ENCODE data around the gene ATG101. TPM values are rescaled to one million over a fixed set of nuclear protein-coding genes. Genes with fewer than 3 reads are reported as not detected.

The ATG101 gene
- total and polyA plus RNA-seq, 2 of the 8 experiments (the other 6 are each of a cell fraction or from before 2014, with no cell fraction given): 49.8 to 55.9 TPM

DNA sequence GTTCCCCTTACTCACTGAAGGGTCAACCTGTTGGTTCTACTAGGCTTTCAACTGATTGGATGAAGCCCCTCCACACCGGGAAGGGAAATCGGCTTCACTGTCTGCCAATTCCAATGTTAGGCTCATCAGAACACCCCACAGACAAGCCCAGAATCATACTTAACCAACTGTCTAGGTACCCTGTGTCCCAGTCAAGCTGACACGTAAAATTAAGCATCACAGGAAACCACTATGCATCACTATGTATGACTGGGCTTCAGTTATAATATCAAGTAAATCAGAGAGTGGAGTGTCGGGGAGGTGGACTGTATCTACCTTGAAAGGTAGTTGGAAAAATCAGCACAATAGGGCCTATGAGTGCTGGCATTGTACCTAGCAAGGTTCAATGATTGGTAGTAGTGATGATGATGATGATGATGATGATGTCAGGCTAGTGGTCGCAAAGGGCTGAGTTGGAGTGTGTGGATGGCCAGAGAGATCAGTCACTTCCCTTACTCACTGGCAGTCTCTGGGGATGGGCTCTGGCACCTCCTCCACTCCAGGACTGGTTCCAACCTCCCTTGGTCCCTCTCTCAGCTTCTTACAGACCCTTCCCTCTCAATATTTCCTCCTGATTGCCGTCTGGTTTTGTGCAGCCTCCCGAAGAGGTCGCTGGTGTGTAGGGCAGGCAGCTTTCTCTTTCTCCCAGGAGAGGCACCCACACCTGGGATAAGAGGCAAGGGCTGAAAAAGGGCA is 3.3 kb upstream of the ATG101 start:
- H4K20me1 ChIP-seq (replicated peaks in 1 of 2; ENCODE audit: control insufficient read depth in 1 of 2, insufficient read depth in 2 of 2, low read length in 2 of 2): peaks cover 0 to 7% of the 10 kb centered on the region in 2 experiments
- H3K9ac ChIP-seq (replicated peaks in 1 of 4; ENCODE audit: extremely low read depth in 1 of 4, low read depth in 3 of 4, low read length in 3 of 4): 0 out of 7 replicates have a peak overlapping the region, but pooled peaks of 1 of the 4 experiments have one; percentile 7
- no peak overlapping the region for H3K18ac ChIP-seq (ENCODE audit: extremely low read depth, low read length)
- ChIA-PET POLR2A (ENCODE audit: partially characterized antibody) (interaction anchor here (0.7 to 1.9 kb wide), 4 partner anchors 14 to 26 kb away, joined by 3 to 5 read pairs (median 4); no protein-coding TSS in a partner anchor), CTCF (ENCODE audit: partially characterized antibody) (interaction anchor here (0.6 to 34.1 kb wide), 13 partner anchors 10 to 191 kb away, joined by 3 to 1022 read pairs (median 5); partner anchors contain the start of genes NR4A1 and SMIM41)
- H3K9me3 ChIP-seq (ENCODE audit: insufficient read depth in 2 of 2, low read depth in 1 of 2, low read length in 1 of 2): no peaks in the 10 kb centered on the region; a peak in 1 of 4 replicates
- 0 out of 2 replicates have a peak overlapping the region, but pooled peaks have one; percentile 92 for H2BK15ac ChIP-seq (ENCODE audit: low read length)
- no peak overlapping the region for H2AK5ac ChIP-seq (ENCODE audit: low read depth, low read length)
- no peak overlapping the region for H4K8ac ChIP-seq (ENCODE audit: extremely low read depth, insufficient read depth, low read length)
- 0 out of 2 replicates have a peak overlapping the region, but pooled peaks have one; percentile 23 for H2BK12ac ChIP-seq (ENCODE audit: low read depth, low read length)
- peaks cover 11 to 16% of the 10 kb centered on the region in 2 experiments for H3K79me2 ChIP-seq (ENCODE audit: control insufficient read depth in 1 of 2, insufficient read depth in 2 of 2, low read length in 2 of 2)
- no peak overlapping the region for H4K91ac ChIP-seq (replicated peaks; ENCODE audit: insufficient read length, low read length)
- no peak for DNase-seq (ENCODE audit: low read depth in 1 of 2, low spot score in 2 of 2)
- no peak overlapping the region for H3K23ac ChIP-seq (ENCODE audit: insufficient read length)
- peaks cover 0 to 2% (median 0%) of the 10 kb centered on the region in 4 experiments; a peak in 2 of 7 replicates for H3K27me3 ChIP-seq (replicated peaks in 1 of 4; ENCODE audit: control insufficient read depth in 3 of 4, extremely low read depth in 1 of 4, insufficient read depth in 3 of 4, low read length in 3 of 4)
- WGBS, 2 experiments (ENCODE audit: extremely low coverage in 1 of 2, insufficient coverage in 1 of 2, insufficient read length in 1 of 2, insufficient replicate concordance in 2 of 2, low coverage in 1 of 2, low lambda C conversion rate in 2 of 2, missing lambda C conversion rate in 1 of 2): 77% methylated on average over 8 of the region's 8 CpGs; no CpG with 5 or more reads in 1 of the 2 experiments
- H3K56ac ChIP-seq (replicated peaks; ENCODE audit: insufficient read length, low read depth, low read length): no peak overlapping the region
- no peaks in the 10 kb centered on the region for H3K36me3 ChIP-seq (ENCODE audit: control insufficient read depth in 2 of 4, insufficient read depth in 4 of 4, low read length in 3 of 4)
- H3K4ac ChIP-seq (replicated peaks; ENCODE audit: insufficient read length, low read depth, low read length): no peak overlapping the region
- H2BK20ac ChIP-seq (ENCODE audit: low read length): no peak overlapping the region
- no peak for FAIRE-seq
- no peak overlapping the region for H3K4me3 ChIP-seq (ENCODE audit: extremely low read depth in 1 of 4, insufficient read depth in 2 of 4, low read depth in 3 of 4, low read length in 4 of 4)
- no peak overlapping the region for H3K4me2 ChIP-seq (ENCODE audit: insufficient read depth in 1 of 2, low read depth in 2 of 2, low read length in 2 of 2)
- H2BK5ac ChIP-seq (ENCODE audit: low read depth, low read length): no peak overlapping the region; the same call in 1 of the 2 replicates
- peaks cover 4% of the 10 kb centered on the region for H3K79me1 ChIP-seq (ENCODE audit: low read depth, low read length)
- TF ChIP-seq, protein P1, sequence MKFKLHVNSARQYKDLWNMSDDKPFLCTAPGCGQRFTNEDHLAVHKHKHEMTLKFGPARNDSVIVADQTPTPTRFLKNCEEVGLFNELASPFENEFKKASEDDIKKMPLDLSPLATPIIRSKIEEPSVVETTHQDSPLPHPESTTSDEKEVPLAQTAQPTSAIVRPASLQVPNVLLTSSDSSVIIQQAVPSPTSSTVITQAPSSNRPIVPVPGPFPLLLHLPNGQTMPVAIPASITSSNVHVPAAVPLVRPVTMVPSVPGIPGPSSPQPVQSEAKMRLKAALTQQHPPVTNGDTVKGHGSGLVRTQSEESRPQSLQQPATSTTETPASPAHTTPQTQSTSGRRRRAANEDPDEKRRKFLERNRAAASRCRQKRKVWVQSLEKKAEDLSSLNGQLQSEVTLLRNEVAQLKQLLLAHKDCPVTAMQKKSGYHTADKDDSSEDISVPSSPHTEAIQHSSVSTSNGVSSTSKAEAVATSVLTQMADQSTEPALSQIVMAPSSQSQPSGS (IDR thresholded peaks at IDR 0.05; ENCODE audit: low read length): no peak
- TF ChIP-seq RAD21 (IDR thresholded peaks at IDR 0.05 in 1 of 2, conservative IDR thresholded peaks at IDR 0.05 in 1 of 2; ENCODE audit: low read depth in 2 of 2, low read length in 2 of 2): peak in 1 of 2 experiments; percentile 3; a peak in 1 of 4 replicates
- no peak for TF ChIP-seq CTBP2 (IDR thresholded peaks at IDR 0.05; ENCODE audit: borderline replicate concordance, insufficient read depth, insufficient read length, low read length)
- H3K4me1 ChIP-seq (replicated peaks in 1 of 4; ENCODE audit: control insufficient read depth in 3 of 4, insufficient read depth in 4 of 4, low read length in 3 of 4): peaks cover 0 to 12% (median 3%) of the 10 kb centered on the region in 4 experiments; a peak in 4 of 7 replicates
- H3K23me2 ChIP-seq (ENCODE audit: low read depth, low read length): peaks cover 13% of the 10 kb centered on the region
- H2AFZ ChIP-seq (ENCODE audit: low read length): no peak overlapping the region
- H4K5ac ChIP-seq (ENCODE audit: insufficient read length, low read depth, low read length): no peak overlapping the region
- no peak overlapping the region for H3K14ac ChIP-seq (ENCODE audit: insufficient read length)
- no peak overlapping the region for H2BK120ac ChIP-seq (replicated peaks; ENCODE audit: low read depth, low read length)
- no peak overlapping the region for H3K27ac ChIP-seq (ENCODE audit: low read depth, low read length)

Data from H1 (cell line).